Lower lobe of right lung (tissue), 2 donors: ENCODE data around the gene AK9. TPM values are rescaled to one million over a fixed set of nuclear protein-coding genes. Genes with fewer than 3 reads are reported as not detected.

Experiments used
- ATAC-seq, 2 donors: fragments of 200-7000 bp; cut with Tn5 transposase; one replicate each; pipeline ENCODE4 v1.9.1; 2020 to 2022; ENCODE audit warnings: mild to moderate bottlenecking in 2 of 2, moderate library complexity in 2 of 2
- DNase-seq: peaks from one replicate; pipeline ENCODE4 v3.0.0-alpha.2; 2020
- H3K27ac ChIP-seq: fragments of 200-600 bp; one replicate; pipeline ENCODE4 v1.8.0; 2022
- H3K27me3 ChIP-seq: fragments of 200-600 bp; one replicate; pipeline ENCODE4 v1.8.0; 2022; ENCODE audit warnings: low read depth
- H3K36me3 ChIP-seq: fragments of 200-600 bp; one replicate; pipeline ENCODE4 v1.8.0; 2022; ENCODE audit warnings: mild to moderate bottlenecking
- H3K4me1 ChIP-seq: fragments of 200-600 bp; one replicate; pipeline ENCODE4 v1.8.0; 2022
- H3K4me3 ChIP-seq: fragments of 200-600 bp; one replicate; pipeline ENCODE4 v1.8.0; 2022; ENCODE audit warnings: mild to moderate bottlenecking
- H3K9me3 ChIP-seq: fragments of 200-600 bp; one replicate; pipeline ENCODE4 v1.8.0; 2022
- CTCF ChIP-seq: fragments of 200-600 bp; IDR thresholded peaks from one replicate; pipeline ENCODE4 v1.8.0; 2022; ENCODE audit warnings: antibody characterized with exemption, mild to moderate bottlenecking
- intact Hi-C: fragments of 100-400 bp; cut with DNase I; formaldehyde crosslinking; loops from one replicate; pipeline ENCODE4 v1.11.0; 2022
- total RNA-seq: library from RNA; stranded (reverse); fragmentation: NEBNext Ultra II Directional; extraction: Animal tissue kit (Norgen Biotek cat#: 25700); gene quantifications from one replicate; pipeline ENCODE4 v1.2.1, GENCODE V29; 2021
- donor health status: DM: no; HTN: yes; CAD: no; lungs with severe emphysema.

AK9 gene
- total RNA-seq, 1 donor from 2014 or later: 13.9 TPM

DNA sequence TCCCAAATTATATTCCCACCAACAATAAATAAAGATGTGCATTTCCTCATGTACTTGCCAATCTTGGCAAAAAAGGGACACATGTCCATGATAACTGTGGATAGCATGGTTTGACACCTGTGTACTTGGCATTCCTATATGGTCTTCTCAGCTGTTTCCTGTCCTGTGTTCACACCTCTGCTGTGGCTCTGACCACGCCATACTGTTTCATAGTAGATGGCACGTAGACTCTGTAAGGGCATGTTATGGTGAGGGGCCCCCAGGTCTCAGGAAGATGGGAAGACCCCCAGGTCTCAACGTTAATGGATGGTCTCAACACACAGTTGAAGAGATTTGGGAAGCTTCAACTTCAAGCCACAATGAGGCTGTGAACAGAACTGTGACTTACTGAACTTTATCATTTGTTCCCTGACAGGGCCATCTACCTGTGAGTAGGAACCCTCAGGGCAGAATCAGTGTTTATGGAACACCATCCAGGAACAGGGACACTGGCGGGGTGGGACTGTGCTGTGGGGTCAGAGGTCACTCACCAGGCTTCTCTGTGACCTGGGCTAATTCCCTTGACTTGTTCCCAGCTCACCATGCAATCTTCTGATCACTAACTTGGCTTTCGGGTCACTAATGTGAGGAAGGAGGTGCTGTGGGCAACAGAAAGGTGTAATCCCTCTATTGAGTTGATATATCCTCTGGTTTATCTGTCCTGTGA is 219.7 kb downstream of the AK9 start:
- no peaks in the 10 kb centered on the region for H3K27me3 ChIP-seq
- no peak overlapping the region for H3K4me3 ChIP-seq
- H3K4me1 ChIP-seq: peaks cover 5% of the 10 kb centered on the region
- ATAC-seq: no peak
- H3K27ac ChIP-seq: no peak overlapping the region
- H3K9me3 ChIP-seq: no peaks in the 10 kb centered on the region
- H3K36me3 ChIP-seq: peaks cover 95% of the 10 kb centered on the region
- intact Hi-C loops: no loop called here
- no peak for TF ChIP-seq CTCF
- no peak for DNase-seq

GRCh38 chr6:109469591-109470189 is 221.3 kb downstream of the AK9 start:
- no peaks in the 10 kb centered on the region for H3K9me3 ChIP-seq
- no peaks in the 10 kb centered on the region for H3K27me3 ChIP-seq
- no peak for DNase-seq
- no peak overlapping the region for H3K27ac ChIP-seq
- H3K4me3 ChIP-seq: no peak overlapping the region
- H3K4me1 ChIP-seq: peaks cover 9% of the 10 kb centered on the region
- intact Hi-C loops: no loop called here
- peaks cover 92% of the 10 kb centered on the region for H3K36me3 ChIP-seq
- ATAC-seq: no peak
- TF ChIP-seq CTCF: no peak

GRCh38 chr6:109467696-109468095 is 223.3 kb downstream of the AK9 start:
- H3K4me1 ChIP-seq: peaks cover 9% of the 10 kb centered on the region
- no peak overlapping the region for H3K27ac ChIP-seq
- no peaks in the 10 kb centered on the region for H3K27me3 ChIP-seq
- no peak for DNase-seq
- peaks cover 87% of the 10 kb centered on the region for H3K36me3 ChIP-seq
- H3K4me3 ChIP-seq: no peak overlapping the region
- TF ChIP-seq CTCF: no peak
- ATAC-seq: no peak
- intact Hi-C loops: no loop called here
- H3K9me3 ChIP-seq: no peaks in the 10 kb centered on the region

DNA sequence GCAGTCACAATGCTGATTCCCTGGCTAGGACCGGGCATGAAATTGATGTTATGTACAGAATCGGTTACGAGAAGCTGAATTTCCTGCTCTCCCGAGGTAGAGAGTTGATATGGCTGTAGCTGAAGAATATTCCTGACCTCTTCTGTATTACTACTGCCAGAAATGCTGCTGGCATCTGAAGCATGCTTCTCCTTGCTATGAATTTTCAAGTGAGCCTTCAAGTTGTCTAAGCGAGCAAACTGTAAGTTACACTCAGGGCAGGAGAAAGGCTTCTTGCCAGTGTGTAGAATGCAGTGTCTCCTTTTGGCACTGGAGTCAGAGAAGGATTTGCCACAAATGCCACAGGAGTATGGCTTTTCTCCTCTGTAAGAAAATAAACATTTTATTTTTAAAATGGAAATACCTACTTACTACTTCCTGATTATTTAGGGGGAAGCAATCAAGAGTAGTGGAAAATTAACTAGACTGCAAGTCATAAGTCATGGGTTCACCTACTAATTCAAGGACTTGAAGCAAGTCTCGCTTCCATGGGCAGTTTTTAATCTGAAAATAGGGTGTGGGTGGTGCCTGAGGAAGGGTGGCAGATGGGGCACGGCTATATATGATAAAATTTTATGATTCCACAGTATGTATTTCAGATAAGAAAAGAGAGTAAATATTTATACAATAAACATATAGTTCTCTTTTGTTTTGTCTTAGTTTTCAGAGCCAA is 224.6 kb downstream of the AK9 start:
- Histone ChIP-seq H3K27me3 (no peaks in the 10 kb centered on the region), H3K9me3 (no peaks in the 10 kb centered on the region), H3K4me3 (no peak overlapping the region), H3K36me3 (peaks cover 84% of the 10 kb centered on the region), H3K27ac (no peak overlapping the region), H3K4me1 (peaks cover 9% of the 10 kb centered on the region)
- TF ChIP-seq CTCF: no peak
- DNase-seq (no peak), ATAC-seq (peak; percentile 54 to 73)
- intact Hi-C loops: no loop called here

DNA sequence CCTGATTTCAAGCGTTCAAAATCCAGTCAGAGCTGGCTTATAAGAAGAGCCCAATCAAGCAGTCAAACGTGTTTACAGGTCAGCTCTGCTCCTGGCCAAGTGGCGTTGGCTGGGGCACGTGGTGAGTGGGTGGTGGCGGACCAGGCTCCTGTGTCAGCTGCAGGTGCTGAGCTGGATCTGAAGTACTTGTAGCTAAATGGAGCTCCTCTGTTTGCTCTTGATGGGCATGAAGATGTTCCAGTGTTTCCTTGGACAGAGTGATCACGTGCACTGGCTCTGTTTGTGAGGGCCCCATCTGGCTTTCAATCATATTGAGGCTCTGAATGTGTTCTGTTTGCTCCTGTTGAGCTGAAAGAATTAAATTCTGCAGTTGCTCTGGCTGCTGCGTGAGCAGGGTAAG is 225.2 kb downstream of the AK9 start:
- Histone ChIP-seq H3K36me3 (peaks cover 78% of the 10 kb centered on the region), H3K27me3 (no peaks in the 10 kb centered on the region), H3K9me3 (no peaks in the 10 kb centered on the region), H3K4me3 (no peak overlapping the region), H3K27ac (no peak overlapping the region), H3K4me1 (peaks cover 9% of the 10 kb centered on the region)
- intact Hi-C loops: no loop called here
- ATAC-seq (peak; percentile 93 to 95), DNase-seq (peak; percentile 79)
- TF ChIP-seq CTCF: no peak
